Fibroblast of peridontal ligament (primary cell): Measurements from ENCODE around the gene PLIN5.

Experiments
- DNase-seq: peaks from one replicate; pipeline ENCODE4 v3.0.0-alpha.2; 2010; ENCODE audit errors: extremely low read depth

The PLIN5 gene

DNA sequence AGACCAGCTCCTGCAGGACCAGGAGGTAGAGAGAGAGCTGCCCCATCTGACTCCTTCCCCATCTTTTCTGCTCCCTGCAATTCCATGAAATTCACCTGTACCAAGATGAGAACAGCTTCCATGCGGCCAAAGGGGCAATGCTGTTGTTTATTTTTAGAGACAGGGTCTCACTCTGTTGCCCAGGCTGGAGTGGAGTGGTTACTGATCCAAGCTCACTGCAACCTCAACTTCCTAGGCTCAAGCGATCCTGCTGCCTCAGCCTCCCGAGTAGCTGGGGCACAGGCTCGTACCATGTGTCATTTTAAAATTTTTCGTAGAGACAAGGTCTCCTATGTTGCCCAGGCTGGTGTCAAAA, 13.2 kb downstream of the PLIN5 start:
- DNase-seq: no peak

DNA sequence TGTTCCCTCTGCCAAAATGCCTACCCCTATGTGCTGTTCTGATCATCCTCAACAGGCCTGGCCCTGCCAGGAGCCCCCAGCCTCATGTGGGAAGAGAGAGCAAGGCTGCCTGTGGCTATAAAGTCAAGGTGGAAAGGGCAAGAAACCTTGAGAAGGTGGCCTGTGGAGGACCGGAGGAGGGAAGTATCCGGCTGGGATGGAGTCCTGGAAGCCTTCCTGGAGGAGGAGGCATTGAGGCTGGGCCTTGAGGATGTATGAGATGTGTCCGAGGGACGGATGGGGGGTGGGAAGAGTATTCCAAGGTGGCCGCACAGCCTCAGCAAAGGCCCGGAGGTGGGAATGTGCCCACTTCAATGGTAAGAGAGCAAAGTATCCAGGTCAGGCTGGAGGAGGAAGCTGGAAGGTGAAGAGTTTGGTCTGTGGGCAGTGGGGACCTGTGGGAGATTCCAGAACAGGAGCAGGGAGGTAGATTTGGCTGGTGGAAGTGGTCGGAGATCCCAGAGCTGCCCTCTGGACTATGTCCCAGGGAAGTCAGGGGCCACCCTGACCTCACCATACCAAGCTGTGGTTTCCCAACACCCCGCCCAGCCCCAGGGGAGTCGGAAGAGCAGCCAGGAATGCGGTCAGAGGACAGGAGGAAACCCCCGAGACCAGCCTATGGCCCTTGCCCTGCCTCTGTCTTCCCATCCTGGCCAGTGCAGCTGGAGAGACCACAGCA, 13.7 kb downstream of the PLIN5 start:
- no peak for DNase-seq

DNA sequence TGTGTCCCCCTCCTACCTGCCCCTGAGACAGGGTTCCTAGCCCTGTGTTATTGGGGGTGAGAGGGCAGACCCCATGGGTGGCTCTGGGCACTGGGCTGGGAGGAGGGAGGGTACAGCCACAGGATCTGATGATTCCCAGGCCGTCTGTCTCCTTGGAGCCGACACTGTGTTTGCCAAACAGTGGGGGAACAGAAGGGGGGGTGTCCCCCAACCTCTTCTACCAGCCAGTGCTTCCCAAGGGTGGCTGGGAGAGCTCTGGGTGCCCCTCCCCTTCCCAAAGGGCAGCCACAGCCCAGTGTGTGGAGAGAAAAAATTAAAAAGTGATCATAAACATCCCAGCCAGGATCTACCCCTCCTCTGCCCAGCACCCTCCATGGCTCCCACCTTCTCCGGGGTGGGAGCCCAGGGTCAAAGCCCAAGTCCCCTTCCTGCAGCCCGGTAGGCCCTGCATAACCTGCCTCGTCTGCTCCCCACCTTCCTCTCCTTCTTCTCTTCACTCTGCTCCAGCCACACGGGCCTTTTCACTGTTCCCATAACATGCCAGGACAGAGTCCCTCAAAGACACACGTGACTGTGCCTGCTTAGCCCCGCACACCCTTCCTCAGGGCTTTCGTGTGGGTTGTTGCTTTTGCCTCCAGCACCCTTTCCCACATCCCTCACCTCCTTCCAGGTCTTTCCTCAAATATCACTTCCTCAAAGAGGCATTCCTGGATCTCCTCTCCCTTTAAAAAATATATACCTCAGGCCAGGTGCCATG, 15.3 kb downstream of the PLIN5 start:
- DNase-seq: peak; percentile 29

DNA sequence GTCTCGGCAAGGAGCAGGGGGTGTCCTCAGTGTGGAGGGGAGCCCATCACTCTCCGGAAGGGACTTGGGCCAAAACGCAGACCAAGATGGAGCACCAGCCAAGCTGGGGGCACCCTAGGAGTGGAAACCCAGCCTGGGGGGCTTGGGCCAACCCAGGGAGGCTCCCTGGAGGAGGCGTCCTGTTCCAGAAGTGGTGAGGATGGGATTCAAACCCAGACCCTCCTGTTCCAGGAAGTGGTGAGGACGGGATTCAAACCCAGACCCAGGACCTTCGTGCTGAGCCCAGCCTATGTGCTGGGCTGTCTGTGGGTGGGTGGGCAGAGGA, 15.9 kb downstream of the PLIN5 start:
- no peak for DNase-seq

DNA sequence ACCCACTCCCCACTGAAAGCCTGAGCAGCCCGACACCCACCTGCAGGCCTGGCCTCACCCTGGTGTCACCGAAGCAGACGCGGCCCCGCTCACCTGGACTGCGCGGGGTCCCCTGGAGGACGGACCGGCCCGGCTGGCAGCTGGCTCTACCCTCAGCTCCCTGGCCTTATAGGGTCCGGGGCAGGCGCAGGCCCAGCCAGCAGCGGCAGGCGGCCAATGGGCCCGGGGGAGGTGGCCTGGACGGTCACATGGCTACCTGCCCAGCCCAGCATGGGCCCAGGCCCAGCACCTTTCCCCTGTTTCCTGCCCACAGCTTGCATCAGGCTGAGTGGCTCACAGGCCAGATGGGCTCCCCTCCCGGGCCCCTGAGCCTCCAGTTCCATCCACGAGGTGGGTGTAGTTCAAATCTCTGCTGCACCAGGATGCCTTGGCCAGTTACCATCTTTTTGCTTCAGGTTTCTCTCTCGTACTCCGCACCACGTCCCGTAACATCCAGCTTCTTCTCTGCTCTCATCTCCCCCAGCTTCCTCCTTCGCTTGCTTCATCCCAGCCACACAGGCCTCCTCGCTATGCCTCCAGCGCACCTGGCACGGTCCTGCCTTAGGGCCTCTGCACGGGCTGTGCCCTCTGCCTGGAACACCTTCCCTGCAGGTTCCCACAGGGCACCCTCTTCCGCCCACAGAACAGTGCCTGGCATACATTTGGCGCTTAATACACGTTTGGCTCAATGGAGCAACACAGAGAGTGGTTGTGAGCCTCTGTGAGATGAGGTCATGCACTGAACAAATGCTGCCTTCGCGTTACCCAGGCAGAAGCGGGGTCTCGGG, 16.5 kb downstream of the PLIN5 start, which contains the start of gene PLIN4:
PLIN4 (minus strand) TSS at position 142 of the 827 bp plus-strand sequence. CDS start 214 bp downstream, outside the sequence.
- peak; percentile 59 for DNase-seq

DNA sequence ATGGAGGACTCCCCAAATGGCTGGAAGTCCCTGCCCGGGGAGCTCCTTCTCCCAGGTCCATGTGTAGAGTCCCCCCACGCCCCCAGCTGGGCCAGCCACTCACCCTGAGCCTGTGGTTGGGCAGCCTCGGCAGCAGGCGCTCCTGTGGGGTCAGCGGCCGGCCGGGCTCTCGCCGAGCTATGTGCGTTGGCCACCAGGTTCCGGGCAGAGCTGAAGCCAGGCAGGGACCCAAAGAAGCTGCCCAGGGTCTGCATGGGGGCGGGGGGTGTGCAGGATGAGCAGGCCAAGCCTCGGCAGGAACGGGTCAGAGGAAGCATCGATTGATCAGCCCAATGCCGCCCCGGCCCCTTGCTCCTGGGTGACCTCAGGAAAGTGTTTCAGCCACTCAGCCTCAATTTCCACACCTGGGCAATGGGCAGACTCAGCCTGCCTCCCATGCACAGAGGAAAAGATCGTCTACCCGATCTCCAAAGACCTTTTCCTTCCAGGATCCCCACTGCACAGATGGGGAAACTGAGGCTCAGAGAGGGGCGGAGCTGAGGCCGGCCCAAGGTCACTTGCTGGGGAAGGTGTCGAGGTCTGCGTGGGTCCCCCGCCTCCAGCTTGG, 17.5 kb downstream of the PLIN5 start:
- DNase-seq: no peak

DNA sequence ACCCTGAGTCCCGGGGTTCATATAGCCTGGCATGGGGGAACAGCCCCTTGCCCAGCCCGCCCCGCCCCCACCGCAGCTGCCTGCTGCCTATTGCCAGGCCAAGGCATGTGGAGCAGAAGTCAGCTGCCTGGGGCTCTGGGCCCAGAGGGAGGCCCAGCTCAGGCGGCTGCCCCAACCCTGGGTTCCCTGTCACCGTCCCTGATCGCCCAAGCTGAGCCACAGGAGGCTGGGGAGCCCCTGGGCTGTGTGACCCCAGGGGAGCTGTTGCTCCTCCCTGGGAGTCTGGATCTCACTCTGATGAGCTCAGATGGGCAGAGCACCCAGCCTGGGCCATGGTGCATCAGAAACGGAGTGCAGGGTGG, 18.1 kb downstream of the PLIN5 start:
- no peak for DNase-seq

DNA sequence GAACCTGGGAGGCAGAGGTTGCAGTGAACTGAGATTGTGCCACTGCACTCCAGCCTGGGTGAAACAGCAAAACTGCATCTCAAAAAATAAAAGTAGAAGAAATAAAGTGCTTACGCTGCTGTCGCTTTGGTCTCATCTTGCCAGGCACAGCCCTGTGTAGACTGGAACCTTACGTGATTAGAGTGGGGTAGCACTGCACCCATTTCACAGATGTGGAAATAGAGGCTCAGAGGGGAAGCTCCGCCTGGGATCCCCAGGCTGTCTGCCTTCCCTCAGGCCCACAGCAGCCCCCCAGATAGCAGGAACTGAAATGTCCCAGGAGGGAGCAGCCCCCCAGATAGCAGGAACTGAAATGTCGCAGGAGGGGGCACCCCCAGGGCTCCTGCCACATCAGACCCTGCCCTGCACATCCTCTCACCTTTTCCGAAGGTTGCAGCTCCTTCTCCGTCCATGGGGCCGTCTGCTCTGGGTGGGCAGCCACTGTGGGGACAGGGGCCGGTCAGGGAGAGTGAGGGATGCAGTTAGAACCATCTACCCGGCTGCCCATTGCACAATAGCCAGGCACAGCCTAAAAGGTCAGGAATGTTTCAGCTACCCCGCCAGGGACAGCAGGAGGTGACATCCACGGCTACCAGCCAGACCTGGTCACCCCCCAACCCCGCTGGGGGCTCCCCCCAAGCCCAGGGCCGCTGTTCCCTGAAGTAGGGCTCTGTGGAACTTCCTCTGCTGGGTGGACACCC, 18.7 kb downstream of the PLIN5 start:
- no peak for DNase-seq

DNA sequence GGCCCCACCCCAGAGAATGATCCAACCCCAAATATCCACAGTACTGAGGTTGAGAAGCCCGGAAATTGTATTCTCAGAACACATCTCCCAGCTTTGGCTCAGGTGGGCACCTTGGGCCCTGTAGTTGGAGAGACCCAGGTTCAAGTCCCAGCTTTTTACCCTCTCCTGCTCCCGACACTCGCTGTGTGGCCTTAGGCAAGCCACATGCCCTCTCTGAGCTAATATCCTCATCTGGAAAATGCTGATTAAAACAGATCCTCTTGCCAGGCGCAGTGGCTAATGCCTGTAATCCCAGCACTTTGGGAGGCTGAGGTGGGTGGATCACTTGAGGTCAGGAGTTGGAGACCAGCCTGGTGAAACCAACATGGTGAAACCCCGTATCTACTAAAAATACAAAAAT, 19.3 kb downstream of the PLIN5 start:
- DNase-seq: no peak

DNA sequence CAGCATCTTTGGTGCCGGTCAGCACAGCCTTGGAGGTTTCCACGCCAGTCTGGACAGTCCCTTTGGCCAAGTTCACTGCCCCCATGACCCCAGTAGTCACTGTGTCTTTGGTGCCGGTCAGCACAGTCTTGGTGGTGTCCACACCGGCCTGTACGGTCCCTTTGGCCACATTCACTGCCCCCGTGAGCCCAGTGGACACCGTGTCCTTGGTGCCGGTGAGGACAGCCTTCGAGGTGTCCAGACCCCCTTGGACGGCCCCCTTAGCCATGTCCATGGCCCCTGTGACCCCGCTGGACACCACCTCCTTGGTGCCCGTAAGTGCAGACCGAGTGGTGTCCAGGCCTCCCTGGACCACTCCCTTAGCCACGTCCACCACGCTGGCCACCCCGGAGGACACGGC, 21.8 kb downstream of the PLIN5 start:
- no peak for DNase-seq

DNA sequence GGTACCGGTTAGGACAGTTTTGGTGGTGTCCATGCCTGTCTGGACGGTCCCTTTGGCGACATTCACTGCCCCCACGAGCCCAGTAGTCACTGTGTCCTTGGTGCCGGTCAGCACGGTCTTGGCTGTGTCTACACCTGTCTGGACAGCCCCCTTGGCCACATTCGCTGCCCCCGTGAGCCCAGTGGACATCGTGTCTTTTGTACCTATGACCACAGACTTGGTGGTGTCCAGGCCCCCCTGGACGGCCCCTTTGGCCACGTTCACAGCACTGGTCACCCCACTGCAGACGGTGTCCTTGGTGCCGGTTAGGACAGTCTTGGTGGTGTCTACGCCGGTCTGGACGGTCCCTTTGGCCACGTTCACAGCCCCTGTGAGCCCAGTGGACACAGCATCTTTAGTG, 23.0 kb downstream of the PLIN5 start:
- DNase-seq: no peak

DNA sequence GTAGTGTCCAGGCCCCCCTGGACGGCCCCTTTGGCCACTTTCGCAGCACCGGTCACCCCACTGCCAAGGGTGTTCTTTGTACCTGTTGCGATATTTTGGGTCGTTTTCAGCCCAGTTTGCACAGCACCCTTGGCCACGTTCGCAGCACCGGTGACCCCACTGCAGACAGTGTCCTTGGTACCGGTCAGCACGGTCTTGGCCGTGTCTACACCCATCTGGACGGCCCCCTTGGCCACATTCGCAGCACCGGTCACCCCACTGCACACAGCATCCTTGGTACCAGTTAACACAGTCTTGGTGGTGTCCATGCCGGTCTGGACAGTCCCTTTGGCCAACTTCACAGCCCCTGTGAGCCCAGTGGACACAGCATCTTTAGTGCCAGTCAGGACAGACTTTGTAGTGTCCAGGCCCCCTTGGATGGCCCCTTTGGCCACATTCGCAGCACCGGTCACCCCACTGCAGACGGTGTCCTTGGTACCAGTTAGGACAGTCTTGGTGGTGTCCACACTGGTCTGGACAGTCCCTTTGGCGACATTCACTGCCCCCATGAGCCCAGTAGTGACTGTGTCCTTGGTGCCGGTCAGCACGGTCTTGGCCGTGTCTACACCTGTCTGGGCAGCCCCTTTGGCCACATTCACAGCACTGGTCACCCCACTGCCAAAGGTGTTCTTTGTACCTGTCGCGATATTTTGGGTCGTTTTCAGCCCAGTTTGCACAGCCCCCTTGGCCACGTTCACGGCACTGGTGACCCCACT, 23.5 kb downstream of the PLIN5 start:
- no peak for DNase-seq

DNA sequence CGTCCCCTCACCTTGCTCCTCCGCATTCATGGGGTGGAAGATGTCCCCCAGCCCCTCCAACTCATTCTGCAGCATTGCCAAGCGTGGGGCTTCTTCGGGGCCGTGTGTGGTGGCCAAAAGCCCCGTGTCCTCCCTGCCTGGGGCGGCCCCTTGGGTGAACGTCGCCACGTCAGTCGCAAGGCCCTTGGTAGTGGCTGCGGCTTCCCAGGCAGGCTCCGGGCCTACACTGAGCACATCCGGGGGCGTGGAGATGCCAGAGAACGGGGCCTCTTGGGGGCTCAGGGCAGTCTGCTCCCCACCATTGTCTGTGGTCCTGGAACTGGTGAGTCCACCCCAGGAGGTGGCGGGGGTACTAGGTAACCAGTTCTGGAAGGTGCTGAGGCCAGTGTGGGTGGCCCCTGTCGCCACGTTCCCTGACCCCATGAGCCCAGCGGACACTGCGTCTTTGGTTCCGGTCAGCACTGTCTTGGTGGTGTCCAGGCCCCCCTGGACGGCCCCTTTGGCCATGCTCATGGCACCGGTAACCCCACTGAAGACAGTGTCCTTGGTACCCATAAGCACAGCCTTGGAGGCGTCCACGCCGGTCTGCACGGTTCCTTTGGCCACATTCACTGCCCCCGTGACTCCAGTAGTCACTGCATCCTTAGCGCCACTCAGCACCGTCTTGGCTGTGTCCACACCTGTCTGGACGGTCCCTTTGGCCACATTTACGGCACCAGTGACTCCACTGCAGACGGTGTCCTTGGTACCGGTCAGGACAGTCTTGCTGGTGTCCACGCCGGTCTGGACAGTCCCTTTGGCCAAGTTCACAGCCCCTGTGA, 24.4 kb downstream of the PLIN5 start:
- no peak for DNase-seq

DNA sequence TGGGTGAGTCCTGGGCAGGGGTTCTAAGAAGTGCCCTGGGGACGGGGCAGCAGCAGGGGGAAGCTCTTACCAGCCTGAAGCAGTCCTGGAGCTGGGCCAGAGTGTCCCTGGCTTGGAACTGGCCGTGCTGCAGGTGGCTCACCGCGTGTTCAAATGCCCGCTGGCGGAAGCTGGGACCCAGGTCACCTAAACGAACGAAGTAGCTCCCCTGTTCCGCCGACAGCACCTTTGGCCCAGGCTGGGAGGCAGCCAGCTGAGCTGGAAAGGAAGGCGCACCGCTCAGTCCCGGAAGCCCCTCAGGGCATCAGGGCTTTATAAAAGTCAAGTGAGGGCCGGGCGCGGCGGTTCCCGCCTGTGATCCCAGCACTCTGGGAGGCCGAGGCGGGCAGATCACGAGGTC, 26.3 kb downstream of the PLIN5 start:
- DNase-seq: no peak

DNA sequence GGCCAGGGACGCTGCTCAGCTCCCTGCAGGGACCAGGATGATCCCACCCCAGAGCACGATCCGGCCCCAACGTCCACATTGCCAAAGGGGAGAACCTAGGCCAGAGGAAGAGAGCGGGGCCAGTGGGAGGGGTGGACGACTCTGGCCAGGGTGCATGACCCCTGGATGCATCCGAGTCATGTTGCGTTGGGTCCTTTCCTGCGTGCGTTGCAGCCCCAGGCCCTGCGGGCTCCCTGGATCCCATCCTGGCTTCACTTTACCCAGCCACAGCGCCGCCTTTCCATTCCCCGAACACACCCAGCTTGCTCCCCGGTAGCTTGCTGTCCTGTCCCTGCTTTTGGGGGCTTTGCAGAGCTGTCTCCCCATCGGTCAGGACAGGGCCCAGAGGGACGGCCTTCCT, 27.2 kb downstream of the PLIN5 start:
- no peak for DNase-seq

DNA sequence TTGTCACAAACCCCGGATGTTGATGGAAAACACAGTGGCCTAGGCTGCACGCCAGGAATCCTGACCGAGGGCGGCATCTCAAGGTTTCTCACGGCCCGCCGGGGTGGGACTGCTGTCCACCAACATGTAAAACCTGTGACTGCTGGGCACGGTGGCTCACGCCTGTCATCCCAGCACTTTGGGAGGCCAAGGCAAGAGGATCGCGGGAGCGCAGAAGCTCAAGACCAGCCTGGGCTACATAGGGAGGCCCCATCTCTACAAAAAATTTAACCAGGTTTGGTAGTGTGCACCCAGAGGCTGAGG, 27.9 kb downstream of the PLIN5 start:
- DNase-seq: no peak

DNA sequence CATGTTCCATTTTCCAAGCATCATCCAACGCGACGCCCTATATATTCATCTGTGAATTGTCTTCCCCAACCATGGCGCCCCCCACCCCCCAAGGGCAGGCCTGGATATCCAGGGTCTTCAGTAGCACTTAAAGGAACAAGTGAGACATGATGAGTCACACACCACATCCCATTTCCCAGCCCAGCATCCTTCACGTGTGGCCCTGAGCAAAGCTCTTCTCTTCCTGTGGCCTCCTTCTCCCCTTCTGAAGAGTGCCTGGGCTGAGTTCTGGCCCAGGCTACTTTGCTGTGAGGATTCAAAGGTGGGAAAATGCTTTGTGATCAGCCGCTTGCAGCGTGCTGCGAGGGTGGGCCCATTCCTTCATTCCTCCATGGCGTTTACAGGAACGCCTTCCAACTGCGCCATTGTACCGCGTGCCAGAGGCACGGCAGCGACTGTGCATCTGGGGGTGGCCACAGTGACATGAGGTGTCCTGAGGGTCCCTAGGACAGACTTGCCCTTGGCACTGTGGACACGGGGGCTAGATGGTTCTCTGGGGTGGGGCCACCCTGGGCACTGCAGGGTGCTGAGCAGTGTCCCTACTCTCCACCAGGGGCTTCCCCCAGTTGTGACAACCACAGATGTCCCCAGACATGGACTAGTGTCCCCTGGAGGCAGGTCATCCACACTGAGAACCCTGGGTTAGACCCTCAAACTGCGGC, 28.4 kb downstream of the PLIN5 start:
- peak; percentile 28 for DNase-seq

DNA sequence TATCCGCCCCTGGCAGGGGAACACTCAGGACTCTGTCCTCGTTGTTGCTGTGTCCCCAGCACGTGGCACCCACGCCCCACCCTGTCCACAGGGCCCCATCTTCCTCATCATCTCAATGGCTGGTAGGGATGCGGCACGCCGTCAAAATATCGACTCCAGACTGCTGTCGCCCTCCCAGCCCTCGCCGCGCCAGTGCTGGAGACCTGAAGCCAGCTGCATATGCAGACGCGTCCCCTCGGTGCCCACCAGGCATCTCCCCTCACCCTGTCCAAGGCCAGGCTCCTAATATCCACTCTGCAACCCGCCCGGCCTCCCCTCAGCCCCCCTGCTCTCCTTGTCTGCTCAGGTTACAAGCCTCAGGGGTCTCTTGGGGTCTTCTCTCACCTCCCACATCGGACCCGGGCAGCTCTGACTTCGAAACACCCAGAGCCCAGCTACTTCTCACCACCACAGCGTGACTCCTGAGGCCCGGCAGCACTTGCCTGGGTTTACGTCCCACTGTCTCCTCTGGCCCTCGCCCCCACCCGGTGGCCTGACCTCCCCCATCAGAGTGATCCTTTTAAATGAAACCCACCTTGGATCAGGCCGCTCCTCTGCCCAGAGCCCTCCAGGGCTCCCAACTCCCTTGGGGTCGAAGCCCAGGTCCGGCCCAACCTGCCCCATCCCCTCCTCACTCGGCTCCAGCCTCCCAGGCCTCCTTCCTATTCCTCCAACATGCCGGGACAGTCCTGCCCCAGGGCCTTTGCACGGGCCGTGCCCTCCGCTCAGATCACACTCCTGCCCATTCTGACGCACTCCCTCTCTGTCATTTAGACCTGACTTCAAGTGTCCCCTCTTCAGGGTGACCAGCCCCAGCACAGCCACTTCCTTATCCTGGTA, 29.2 kb downstream of the PLIN5 start:
- DNase-seq: no peak
